HEK293T (cell line): ENCODE results near the gene SCLY.

Experiments
- BHLHE40 ChIP-seq: fragments of 450-650 bp; IDR thresholded peaks from 2 replicates; pipeline ENCODE4 v1.6.1; 2016; ENCODE audit warnings: mild to moderate bottlenecking, moderate library complexity, borderline replicate concordance
- TARDBP ChIP-seq: fragments of 450-650 bp; IDR thresholded peaks from 2 replicates; pipeline ENCODE4 v1.6.1; 2016
- ZNF384 ChIP-seq: fragments of 450-650 bp; IDR thresholded peaks from 2 replicates; pipeline ENCODE4 v1.6.1; 2016

DNA sequence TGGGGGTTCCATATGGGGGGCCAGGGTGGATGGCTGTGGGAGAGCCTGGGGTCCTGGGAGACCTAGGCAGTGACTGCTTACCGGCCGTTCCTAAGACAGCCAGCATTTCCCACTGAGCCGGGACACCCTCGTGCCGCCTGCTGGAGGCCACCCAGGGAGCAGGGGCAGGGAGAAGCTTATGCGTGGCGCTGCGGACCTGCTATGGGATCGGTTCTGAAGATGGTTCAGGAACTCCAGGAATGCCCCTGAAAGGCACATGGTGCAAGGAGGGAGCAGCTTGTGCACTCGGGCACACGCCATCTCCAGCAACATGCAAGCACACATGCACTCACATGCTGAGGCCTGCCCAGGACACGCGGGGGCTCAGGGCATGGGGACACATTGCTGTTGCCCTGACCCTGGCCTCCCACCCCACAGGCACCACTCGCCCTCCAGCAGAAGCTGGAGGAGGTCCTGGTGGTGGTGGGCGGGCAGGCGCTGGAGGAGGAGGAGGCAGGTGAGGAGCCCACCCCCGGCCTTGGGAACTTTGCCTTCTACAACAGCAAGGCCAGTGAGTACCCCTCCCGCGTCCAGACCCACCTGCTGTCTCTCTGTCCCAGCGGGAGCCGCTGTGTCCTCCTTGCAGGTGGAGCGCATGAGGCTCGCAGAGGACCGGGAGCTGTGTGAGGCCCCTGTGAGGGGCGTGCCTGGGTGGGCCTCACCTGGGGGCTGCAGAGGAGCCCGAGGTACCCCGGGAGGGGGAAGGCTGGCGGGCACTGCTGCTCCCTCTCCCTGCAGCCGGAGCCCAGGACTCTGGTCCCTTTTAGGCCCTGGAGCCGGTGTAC lies 81.8 kb downstream of the SCLY start:
- TF ChIP-seq ZNF384 (no peak), BHLHE40 (no peak), TARDBP (no peak)
